Measurements from ENCODE around the gene MOK.

DNA sequence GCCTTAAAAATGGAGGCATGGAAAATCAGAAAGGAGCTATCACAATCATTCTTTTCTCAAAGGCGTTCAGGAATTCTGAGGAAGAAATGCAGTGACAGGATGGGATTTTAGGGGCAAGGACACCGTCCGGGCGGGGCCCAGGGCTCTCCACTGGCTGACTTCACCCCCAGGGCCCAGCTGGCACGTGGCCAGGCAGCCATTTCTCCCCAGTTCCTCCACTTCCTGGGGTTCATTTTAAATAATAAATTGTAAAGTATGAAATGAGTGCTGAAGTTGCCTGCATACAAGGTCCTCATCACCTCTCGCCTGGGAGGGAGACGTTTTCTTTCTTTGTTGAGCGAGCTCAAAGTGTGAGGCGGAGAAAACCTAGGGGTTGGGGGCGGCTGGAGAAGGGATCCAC lies 91.5 kb downstream of the MOK start:
- TF ChIP-seq ATF1 (CRISPR knock-in tag; IDR thresholded peaks at IDR 0.05) = no peak
- no peak for TF ChIP-seq ZBTB21 (CRISPR knock-in tag; IDR thresholded peaks at IDR 0.05; ENCODE audit: borderline replicate concordance)
- TF ChIP-seq, protein P1, sequence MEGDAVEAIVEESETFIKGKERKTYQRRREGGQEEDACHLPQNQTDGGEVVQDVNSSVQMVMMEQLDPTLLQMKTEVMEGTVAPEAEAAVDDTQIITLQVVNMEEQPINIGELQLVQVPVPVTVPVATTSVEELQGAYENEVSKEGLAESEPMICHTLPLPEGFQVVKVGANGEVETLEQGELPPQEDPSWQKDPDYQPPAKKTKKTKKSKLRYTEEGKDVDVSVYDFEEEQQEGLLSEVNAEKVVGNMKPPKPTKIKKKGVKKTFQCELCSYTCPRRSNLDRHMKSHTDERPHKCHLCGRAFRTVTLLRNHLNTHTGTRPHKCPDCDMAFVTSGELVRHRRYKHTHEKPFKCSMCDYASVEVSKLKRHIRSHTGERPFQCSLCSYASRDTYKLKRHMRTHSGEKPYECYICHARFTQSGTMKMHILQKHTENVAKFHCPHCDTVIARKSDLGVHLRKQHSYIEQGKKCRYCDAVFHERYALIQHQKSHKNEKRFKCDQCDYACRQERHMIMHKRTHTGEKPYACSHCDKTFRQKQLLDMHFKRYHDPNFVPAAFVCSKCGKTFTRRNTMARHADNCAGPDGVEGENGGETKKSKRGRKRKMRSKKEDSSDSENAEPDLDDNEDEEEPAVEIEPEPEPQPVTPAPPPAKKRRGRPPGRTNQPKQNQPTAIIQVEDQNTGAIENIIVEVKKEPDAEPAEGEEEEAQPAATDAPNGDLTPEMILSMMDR (IDR thresholded peaks at IDR 0.05) = no peak
- TF ChIP-seq JUN (CRISPR knock-in tag; IDR thresholded peaks at IDR 0.05) = no peak
- no peak for TF ChIP-seq RELA (CRISPR knock-in tag; IDR thresholded peaks at IDR 0.05; ENCODE audit: borderline replicate concordance)
- TF ChIP-seq FOXJ3 (CRISPR knock-in tag; IDR thresholded peaks at IDR 0.05; ENCODE audit: borderline replicate concordance) = no peak
- no peak for TF ChIP-seq EMX1 (CRISPR knock-in tag; IDR thresholded peaks at IDR 0.05)
- no peak for TF ChIP-seq ZNF416 (CRISPR knock-in tag; IDR thresholded peaks at IDR 0.05)
- TF ChIP-seq, protein P2, sequence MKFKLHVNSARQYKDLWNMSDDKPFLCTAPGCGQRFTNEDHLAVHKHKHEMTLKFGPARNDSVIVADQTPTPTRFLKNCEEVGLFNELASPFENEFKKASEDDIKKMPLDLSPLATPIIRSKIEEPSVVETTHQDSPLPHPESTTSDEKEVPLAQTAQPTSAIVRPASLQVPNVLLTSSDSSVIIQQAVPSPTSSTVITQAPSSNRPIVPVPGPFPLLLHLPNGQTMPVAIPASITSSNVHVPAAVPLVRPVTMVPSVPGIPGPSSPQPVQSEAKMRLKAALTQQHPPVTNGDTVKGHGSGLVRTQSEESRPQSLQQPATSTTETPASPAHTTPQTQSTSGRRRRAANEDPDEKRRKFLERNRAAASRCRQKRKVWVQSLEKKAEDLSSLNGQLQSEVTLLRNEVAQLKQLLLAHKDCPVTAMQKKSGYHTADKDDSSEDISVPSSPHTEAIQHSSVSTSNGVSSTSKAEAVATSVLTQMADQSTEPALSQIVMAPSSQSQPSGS (CRISPR knock-in tag; IDR thresholded peaks at IDR 0.05; ENCODE audit: borderline replicate concordance, low read depth) = no peak
- TF ChIP-seq TEAD1 (CRISPR knock-in tag; IDR thresholded peaks at IDR 0.05) = no peak

Data from WTC11 (cell line).